ENCODE results near the gene NPFF.

Gene NPFF

DNA sequence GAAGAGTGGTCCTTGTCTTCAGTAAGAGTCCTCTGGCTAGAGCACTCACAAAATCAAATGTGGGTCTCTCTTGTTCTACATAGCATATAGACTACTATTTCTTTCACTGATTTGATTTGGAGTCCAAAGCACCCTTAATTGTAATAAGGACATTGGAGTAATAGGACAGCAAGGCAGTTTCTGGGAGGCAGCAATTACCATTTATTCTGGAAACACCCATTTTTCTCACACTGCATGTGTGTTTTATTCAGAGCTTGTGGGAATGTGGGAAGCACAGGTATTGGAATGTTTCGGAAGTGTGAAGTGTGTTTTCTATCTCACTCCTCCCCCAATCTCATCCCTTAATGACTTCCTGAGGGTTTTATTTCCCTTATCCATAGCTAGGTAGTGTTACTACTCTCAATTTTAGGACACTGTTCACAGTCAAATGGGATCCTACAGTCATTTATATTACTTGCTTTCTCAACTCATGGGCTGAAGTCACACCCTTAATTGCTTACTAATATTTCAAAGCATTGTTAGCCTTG, 35.2 kb downstream of the NPFF start:
- DNase-seq = no peak

DNA sequence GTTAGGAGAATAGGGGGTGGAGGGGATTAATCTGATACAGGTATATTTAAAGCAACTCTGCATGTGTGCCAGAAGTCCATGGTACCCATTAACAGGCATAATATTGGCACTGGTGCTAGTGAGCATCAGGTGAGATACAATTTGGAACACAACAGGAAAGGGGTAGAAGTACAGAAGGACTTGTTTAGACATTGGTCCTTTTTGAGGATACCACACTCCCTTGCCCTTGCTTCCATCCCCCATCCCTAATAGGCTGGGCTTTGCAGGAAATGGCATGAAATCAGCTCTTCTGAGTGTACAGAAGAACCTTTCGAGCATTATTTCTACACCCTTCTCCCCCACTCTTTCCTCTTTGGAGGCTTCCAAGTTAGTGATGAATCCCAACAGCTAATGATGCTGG, 39.0 kb downstream of the NPFF start:
- DNase-seq = no peak

DNA sequence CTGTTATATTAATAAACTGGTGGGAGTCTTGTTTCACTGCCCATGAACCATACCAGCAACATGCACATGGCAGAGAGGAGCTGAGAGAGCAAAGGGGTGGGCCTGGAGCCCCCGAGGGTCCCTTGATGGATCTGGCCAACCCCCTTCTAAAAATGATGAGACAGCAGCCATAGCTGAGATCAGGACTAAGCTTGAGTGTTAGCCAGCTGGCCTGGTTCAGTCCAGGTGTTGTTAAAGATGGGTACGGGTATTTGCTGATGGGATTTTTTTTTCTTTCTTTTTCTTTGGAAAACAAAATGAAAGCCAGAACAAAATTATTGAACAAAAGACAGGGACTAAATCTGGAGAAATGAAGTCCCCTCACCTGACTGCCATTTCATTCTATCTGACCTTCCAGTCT, 39.4 kb downstream of the NPFF start:
- no peak for DNase-seq

DNA sequence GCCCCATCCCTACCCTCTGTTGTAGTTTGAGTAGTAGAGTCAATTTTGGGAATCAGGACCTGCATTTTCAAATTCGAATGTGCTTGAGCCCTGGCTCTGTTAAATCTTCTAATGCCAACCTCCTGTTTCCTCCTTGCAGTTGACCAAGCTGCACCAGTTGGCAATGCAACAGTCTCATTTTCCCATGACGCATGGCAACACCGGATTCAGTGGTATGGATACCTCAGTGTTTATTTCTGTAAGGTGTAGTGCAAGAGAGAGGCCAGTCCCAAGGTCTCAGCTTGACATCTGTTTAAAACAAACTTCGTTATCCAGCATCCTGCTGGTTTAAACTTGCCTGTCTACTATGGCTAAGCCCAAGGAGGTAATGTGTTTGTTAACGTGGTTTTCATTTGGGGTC, 40.2 kb downstream of the NPFF start:
- DNase-seq = no peak

DNA sequence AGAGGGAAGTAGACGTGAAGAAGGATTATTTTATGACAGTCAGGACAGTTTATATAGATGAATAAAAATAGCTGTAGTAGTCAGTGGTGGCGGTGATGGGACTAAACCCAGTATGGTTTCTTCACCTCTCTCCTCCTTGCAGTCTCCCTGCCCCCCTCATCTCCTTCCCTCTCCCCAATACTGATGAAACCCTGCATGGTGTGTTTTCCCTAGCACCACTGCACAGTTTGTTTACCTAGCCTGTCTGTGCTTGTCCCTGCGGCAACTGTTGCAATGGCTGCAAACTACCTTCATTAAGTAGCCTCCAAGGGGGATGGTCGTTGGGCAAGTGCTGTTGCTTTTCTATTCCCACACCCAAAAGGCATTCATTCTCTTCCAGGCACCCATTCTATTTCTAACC, 40.6 kb downstream of the NPFF start:
- DNase-seq = no peak

DNA sequence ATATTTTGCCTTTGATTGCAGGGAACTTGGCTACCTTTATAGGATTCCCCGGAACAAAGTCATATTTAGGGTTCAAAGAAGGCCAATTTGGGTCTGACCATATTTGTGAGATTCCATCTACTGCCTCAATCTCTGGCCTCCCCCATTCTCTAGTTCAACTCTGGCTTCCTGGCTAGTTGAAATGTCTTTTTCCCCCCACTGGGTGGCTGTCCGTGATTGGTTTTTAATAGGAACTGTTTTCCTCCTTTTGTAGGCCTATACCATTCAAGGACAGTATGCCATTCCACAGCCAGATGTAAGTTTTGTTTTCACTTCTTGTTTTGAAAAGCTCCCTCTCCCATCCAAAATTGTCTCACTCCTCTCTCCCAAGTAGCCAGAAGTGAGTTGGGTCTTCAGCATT, 41.6 kb downstream of the NPFF start:
- no peak for DNase-seq

DNA sequence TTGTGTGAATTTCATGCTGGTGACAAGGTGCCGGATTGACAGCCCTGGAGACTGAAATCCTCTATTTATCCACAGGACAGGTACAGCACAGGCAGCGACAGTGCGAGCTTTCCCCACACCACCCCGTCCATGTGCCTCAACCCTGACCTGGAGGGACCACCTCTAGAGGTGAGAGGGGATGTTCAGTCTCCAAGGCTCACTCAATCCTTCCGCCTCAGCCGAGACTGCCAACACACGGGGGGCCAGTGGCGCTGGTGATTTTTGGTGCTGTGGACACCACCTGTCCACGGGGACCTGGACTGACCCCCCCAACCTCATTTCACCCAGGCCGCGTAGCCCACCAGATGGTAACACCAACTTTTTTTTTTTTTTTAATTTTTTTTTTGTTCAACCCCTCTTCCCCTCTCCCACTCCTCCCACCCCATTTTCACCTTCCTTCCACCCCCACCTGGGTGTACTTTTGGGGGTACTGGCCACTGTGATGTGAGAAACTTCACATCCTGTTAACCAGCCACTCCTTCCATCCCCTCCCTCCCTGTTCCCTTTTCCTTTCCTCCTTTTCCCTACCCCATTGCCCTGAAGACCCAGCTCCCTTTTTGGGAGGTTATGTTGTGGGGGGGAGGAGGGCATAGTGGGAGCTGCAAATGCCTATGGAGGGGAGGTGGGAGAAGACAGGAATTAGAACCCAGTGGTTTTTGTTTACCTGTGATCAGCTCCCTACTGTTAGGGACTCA, 42.4 kb downstream of the NPFF start:
- DNase-seq = no peak

DNA sequence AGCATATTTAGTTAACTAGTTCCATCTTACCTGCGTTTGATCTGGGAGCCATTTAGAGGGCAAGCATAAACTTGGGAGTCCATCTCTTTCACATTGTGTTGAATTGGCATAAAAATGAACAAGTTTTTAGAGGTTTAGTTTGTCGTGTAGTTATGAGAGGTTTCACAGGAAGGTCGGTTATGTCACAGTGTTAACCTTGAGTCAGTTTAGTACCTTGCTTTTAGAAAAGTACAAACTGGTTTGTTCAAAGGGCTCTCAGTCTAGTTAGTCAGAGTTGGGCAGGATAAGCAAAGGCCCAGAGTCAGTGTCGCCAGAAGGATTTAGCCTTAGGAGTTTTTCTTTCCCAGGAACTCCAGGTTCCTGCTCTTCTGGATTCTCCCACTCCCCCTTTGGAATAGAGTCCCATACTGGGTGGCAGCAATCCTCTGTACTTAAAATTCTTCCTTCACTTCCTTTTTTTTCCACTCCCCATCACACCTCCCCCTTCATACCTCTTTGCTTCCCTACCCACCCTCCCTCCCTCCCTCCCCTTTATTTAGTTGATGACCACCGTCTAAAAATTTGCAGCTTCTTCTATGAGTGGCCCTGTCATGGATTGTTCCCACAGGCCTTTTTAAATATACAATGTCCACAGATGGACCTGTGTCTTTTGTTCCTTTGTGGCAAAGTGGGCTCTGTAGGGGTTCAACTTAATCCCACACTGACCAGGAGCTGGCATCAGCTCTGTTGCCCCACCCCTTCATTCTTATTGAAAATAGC, 43.3 kb downstream of the NPFF start:
- no peak for DNase-seq

DNA sequence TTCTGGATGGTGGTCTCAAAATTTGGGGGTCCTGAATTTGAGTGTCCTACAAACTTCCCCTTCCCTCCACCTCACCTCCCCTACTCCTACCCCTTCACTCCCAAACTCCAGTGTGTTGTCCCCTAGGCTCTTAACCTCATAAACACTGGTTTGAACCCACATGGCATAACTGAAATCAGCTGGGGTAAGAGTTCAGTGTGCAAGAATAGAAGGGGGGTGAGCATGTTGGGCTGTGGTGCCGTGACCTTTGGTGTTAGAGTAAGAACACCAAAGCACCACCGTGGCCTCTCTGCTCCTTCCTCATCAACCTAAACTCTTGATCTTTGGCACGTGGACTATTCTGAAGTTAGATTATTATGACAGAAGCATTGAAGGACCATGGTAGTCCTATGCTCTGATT, 44.3 kb downstream of the NPFF start:
- DNase-seq = no peak

DNA sequence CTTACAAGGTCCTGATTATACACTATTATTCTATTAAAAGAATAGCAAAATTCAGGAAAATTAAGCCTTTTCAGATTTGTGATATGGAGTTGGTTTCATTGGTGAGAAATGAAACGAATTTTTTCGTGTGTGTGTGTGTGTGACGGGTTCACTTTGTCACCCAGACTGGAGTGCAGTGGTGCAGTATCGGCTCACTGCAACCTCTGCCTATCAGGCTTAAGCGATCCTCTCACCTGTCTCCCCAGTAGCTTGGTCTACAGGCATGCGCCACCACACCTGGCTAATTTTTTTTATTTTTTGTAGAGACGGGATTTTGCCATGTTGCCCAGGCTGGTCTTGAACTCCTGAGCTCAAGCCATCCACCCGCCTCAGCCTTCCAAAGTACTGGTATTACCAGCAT, 45.7 kb downstream of the NPFF start:
- DNase-seq = no peak

DNA sequence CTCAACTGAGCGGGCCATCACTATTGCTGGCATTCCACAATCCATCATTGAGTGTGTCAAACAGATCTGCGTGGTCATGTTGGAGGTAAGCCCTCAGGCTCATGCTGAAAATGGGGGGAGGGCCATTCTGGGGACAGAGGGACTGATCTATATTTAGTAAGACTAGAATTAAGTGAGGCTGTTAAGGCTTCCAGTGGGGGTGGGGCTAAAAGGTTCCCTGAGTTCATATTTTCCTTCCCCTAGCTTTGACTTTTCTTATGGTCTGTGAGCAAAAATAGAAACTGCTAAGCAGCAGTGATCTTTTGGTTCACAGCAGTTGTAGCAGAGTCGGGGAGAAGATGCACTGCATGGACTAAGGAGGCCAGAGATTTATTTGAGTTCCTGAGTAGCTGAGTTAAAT, 46.2 kb downstream of the NPFF start:
- no peak for DNase-seq

DNA sequence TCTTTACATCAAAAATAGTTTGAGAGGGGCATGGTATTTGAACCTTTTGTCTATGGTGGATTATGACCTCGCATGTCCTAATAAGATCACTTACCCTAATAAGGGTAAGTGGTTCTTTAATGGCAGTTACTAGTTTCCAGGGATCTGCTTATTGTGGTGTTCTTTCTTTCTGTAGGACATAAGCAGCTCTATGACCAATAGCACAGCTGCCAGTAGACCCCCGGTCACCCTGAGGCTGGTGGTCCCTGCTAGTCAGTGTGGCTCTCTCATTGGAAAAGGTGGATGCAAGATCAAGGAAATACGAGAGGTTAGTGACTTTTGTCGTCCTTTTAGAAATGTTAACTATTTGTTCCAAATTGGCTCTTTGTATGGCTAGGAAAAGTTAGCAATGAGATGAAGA, 48.2 kb downstream of the NPFF start:
- no peak for DNase-seq

Data from NCI-H345 (cell line).